ENCODE measurements around the gene BRIP1.

Gene BRIP1

GRCh38 chr17:61812747-61813146, 50.6 kb downstream of the BRIP1 start:
- no peak for TF ChIP-seq CTCF (IDR thresholded peaks at IDR 0.05)
- TF ChIP-seq ZFX (IDR thresholded peaks at IDR 0.05; ENCODE audit: borderline replicate concordance): no peak
- no peak overlapping the region for H3K27ac ChIP-seq

GRCh38 chr17:61809816-61810392, 53.4 kb downstream of the BRIP1 start:
- TF ChIP-seq ZFX (IDR thresholded peaks at IDR 0.05; ENCODE audit: borderline replicate concordance): no peak
- TF ChIP-seq CTCF (IDR thresholded peaks at IDR 0.05): no peak
- no peak overlapping the region for H3K27ac ChIP-seq

GRCh38 chr17:61808442-61808841, 54.9 kb downstream of the BRIP1 start:
- H3K27ac ChIP-seq: no peak overlapping the region
- TF ChIP-seq CTCF (IDR thresholded peaks at IDR 0.05) (no peak), ZFX (IDR thresholded peaks at IDR 0.05; ENCODE audit: borderline replicate concordance) (no peak)

- H3K27ac ChIP-seq: no peak overlapping the region
- TF ChIP-seq CTCF (IDR thresholded peaks at IDR 0.05): no peak
- no peak for TF ChIP-seq ZFX (IDR thresholded peaks at IDR 0.05; ENCODE audit: borderline replicate concordance)
Measured at GRCh38 chr17:61806936-61807335, 56.4 kb downstream of the BRIP1 start.

GRCh38 chr17:61806081-61806828, 57.1 kb downstream of the BRIP1 start:
- H3K27ac ChIP-seq: 0 out of 2 replicates have a peak overlapping the region, but pooled peaks have one; percentile 2
- no peak for TF ChIP-seq ZFX (IDR thresholded peaks at IDR 0.05; ENCODE audit: borderline replicate concordance)
- no peak for TF ChIP-seq CTCF (IDR thresholded peaks at IDR 0.05)

GRCh38 chr17:61805399-61805798, 57.9 kb downstream of the BRIP1 start:
- TF ChIP-seq ZFX (IDR thresholded peaks at IDR 0.05; ENCODE audit: borderline replicate concordance): no peak
- TF ChIP-seq CTCF (IDR thresholded peaks at IDR 0.05): no peak

GRCh38 chr17:61803796-61804195, 59.5 kb downstream of the BRIP1 start:
- TF ChIP-seq ZFX (IDR thresholded peaks at IDR 0.05; ENCODE audit: borderline replicate concordance): no peak
- TF ChIP-seq CTCF (IDR thresholded peaks at IDR 0.05): no peak

More at GRCh38 chr17:61805399-61805798, 57.9 kb downstream of the BRIP1 start:
- 0 out of 2 replicates have a peak overlapping the region, but pooled peaks have one; percentile 2 for H3K27ac ChIP-seq

More at GRCh38 chr17:61803796-61804195, 59.5 kb downstream of the BRIP1 start:
- no peak overlapping the region for H3K27ac ChIP-seq
